ENCODE results near the gene GALNT8. TPM values are rescaled to one million over a fixed set of nuclear protein-coding genes. Genes with fewer than 3 reads are reported as not detected.

Gene GALNT8
- total RNA-seq, 1 experiment from 2014 or later: 8.8 TPM

GRCh38 chr12:4796216-4796615 is 76.0 kb downstream of the GALNT8 start:
- CTCF ChIA-PET: no interaction called here
- Mint-ChIP-seq H3K9me3 (peaks cover 16% of the 10 kb centered on the region), H3K36me3 (peaks cover 10% of the 10 kb centered on the region), H3K4me3 (no peak overlapping the region), H3K27me3 (ENCODE audit: low read depth) (no peaks in the 10 kb centered on the region; the same call in 1 of the 2 replicates), H3K4me1 (no peaks in the 10 kb centered on the region), H3K27ac (no peak overlapping the region)
- no peak for DNase-seq (ENCODE audit: low spot score)
- ATAC-seq: no peak
- TF ChIP-seq, protein P1, sequence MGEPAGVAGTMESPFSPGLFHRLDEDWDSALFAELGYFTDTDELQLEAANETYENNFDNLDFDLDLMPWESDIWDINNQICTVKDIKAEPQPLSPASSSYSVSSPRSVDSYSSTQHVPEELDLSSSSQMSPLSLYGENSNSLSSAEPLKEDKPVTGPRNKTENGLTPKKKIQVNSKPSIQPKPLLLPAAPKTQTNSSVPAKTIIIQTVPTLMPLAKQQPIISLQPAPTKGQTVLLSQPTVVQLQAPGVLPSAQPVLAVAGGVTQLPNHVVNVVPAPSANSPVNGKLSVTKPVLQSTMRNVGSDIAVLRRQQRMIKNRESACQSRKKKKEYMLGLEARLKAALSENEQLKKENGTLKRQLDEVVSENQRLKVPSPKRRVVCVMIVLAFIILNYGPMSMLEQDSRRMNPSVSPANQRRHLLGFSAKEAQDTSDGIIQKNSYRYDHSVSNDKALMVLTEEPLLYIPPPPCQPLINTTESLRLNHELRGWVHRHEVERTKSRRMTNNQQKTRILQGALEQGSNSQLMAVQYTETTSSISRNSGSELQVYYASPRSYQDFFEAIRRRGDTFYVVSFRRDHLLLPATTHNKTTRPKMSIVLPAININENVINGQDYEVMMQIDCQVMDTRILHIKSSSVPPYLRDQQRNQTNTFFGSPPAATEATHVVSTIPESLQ (CRISPR knock-in tag; IDR thresholded peaks at IDR 0.05): no peak
- TF ChIP-seq, protein P2, sequence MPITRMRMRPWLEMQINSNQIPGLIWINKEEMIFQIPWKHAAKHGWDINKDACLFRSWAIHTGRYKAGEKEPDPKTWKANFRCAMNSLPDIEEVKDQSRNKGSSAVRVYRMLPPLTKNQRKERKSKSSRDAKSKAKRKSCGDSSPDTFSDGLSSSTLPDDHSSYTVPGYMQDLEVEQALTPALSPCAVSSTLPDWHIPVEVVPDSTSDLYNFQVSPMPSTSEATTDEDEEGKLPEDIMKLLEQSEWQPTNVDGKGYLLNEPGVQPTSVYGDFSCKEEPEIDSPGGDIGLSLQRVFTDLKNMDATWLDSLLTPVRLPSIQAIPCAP (CRISPR knock-in tag; IDR thresholded peaks at IDR 0.05): no peak
- TF ChIP-seq CREB1 (CRISPR knock-in tag; IDR thresholded peaks at IDR 0.05) (no peak), E2F5 (CRISPR knock-in tag; IDR thresholded peaks at IDR 0.05) (no peak), AFF4 (CRISPR knock-in tag; IDR thresholded peaks at IDR 0.05; ENCODE audit: borderline replicate concordance) (no peak), ETV6 (CRISPR knock-in tag; IDR thresholded peaks at IDR 0.05) (no peak), TCF7 (CRISPR knock-in tag; IDR thresholded peaks at IDR 0.05; ENCODE audit: low read depth) (no peak), ATF2 (CRISPR knock-in tag; IDR thresholded peaks at IDR 0.05; ENCODE audit: borderline replicate concordance, low read depth) (no peak), JUN (CRISPR knock-in tag; IDR thresholded peaks at IDR 0.05) (no peak), ERG (CRISPR knock-in tag; IDR thresholded peaks at IDR 0.05) (no peak), SMAD3 (CRISPR knock-in tag; IDR thresholded peaks at IDR 0.05; ENCODE audit: borderline replicate concordance) (no peak), SOX15 (CRISPR knock-in tag; IDR thresholded peaks at IDR 0.05) (no peak), ATF1 (CRISPR knock-in tag; IDR thresholded peaks at IDR 0.05) (no peak), FOXK1 (CRISPR knock-in tag; IDR thresholded peaks at IDR 0.05) (no peak)
- TF ChIP-seq, protein P3, sequence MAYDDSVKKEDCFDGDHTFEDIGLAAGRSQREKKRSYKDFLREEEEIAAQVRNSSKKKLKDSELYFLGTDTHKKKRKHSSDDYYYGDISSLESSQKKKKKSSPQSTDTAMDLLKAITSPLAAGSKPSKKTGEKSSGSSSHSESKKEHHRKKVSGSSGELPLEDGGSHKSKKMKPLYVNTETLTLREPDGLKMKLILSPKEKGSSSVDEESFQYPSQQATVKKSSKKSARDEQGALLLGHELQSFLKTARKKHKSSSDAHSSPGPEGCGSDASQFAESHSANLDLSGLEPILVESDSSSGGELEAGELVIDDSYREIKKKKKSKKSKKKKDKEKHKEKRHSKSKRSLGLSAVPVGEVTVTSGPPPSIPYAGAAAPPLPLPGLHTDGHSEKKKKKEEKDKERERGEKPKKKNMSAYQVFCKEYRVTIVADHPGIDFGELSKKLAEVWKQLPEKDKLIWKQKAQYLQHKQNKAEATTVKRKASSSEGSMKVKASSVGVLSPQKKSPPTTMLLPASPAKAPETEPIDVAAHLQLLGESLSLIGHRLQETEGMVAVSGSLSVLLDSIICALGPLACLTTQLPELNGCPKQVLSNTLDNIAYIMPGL (CRISPR knock-in tag; IDR thresholded peaks at IDR 0.05): no peak
- TF ChIP-seq, protein P4, sequence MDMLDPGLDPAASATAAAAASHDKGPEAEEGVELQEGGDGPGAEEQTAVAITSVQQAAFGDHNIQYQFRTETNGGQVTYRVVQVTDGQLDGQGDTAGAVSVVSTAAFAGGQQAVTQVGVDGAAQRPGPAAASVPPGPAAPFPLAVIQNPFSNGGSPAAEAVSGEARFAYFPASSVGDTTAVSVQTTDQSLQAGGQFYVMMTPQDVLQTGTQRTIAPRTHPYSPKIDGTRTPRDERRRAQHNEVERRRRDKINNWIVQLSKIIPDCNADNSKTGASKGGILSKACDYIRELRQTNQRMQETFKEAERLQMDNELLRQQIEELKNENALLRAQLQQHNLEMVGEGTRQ (CRISPR knock-in tag; IDR thresholded peaks at IDR 0.05): no peak
- TF ChIP-seq, protein P5, sequence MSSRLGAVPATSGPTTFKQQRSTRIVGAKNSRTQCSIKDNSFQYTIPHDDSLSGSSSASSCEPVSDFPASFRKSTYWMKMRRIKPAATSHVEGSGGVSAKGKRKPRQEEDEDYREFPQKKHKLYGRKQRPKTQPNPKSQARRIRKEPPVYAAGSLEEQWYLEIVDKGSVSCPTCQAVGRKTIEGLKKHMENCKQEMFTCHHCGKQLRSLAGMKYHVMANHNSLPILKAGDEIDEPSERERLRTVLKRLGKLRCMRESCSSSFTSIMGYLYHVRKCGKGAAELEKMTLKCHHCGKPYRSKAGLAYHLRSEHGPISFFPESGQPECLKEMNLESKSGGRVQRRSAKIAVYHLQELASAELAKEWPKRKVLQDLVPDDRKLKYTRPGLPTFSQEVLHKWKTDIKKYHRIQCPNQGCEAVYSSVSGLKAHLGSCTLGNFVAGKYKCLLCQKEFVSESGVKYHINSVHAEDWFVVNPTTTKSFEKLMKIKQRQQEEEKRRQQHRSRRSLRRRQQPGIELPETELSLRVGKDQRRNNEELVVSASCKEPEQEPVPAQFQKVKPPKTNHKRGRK (CRISPR knock-in tag; IDR thresholded peaks at IDR 0.05; ENCODE audit: borderline replicate concordance): no peak
- POLR2A ChIA-PET: no interaction called here
